ENCODE measurements around the gene GRID2.

GRCh38 chr4:92830771-92831170, 527.0 kb downstream of the GRID2 start:
- TF ChIP-seq CTCF (IDR thresholded peaks at IDR 0.05) (no peak), ZFX (IDR thresholded peaks at IDR 0.05; ENCODE audit: borderline replicate concordance) (no peak)
